GM18909 (cell line): ENCODE results near the gene KLF12.

Source experiments
- ATAC-seq: cut with Tn5 transposase; IDR thresholded peaks from one replicate; pipeline ENCODE4 v1.9.1; 2021; ENCODE audit warnings: mild to moderate bottlenecking; ENCODE audit not compliant: unreplicated experiment, poor library complexity

The KLF12 gene

GRCh38 chr13:74135326-74136083 lies 1.3 kb upstream of the KLF12 start:
- ATAC-seq: peak; percentile 50

- peak; percentile 29 for ATAC-seq
Measured at GRCh38 chr13:74134777-74135325, 647 bp upstream of the KLF12 start.

- peak; percentile 49 for ATAC-seq
Measured at GRCh38 chr13:74133657-74134201, 475 bp downstream of the KLF12 start.

- ATAC-seq: no peak
Measured at GRCh38 chr13:74132776-74133656, 1.2 kb downstream of the KLF12 start.

- ATAC-seq: no peak
Measured at GRCh38 chr13:74132152-74132775, 1.9 kb downstream of the KLF12 start.

- no peak for ATAC-seq
Measured at GRCh38 chr13:74131227-74131626, 3.0 kb downstream of the KLF12 start.

- no peak for ATAC-seq
Measured at GRCh38 chr13:74129500-74130191, 4.6 kb downstream of the KLF12 start.

GRCh38 chr13:74128156-74128767 lies 5.9 kb downstream of the KLF12 start:
- ATAC-seq: no peak

GRCh38 chr13:74118328-74118727 lies 15.9 kb downstream of the KLF12 start:
- ATAC-seq: no peak

GRCh38 chr13:74117207-74117705 lies 16.9 kb downstream of the KLF12 start:
- no peak for ATAC-seq

GRCh38 chr13:74115133-74115532 lies 19.1 kb downstream of the KLF12 start:
- ATAC-seq: no peak

GRCh38 chr13:74114641-74115040 lies 19.6 kb downstream of the KLF12 start:
- no peak for ATAC-seq

GRCh38 chr13:74114202-74114601 lies 20.0 kb downstream of the KLF12 start:
- no peak for ATAC-seq

GRCh38 chr13:74111901-74112824 lies 22.0 kb downstream of the KLF12 start:
- ATAC-seq: no peak

- no peak for ATAC-seq
Measured at GRCh38 chr13:74111399-74111798, 22.8 kb downstream of the KLF12 start.

GRCh38 chr13:74110053-74110452 lies 24.2 kb downstream of the KLF12 start:
- ATAC-seq: no peak

GRCh38 chr13:74107598-74107997 lies 26.6 kb downstream of the KLF12 start:
- ATAC-seq: no peak

GRCh38 chr13:74105871-74106270 lies 28.3 kb downstream of the KLF12 start:
- ATAC-seq: no peak
